Measurements from ENCODE around the gene ANK3.

The ANK3 gene

DNA sequence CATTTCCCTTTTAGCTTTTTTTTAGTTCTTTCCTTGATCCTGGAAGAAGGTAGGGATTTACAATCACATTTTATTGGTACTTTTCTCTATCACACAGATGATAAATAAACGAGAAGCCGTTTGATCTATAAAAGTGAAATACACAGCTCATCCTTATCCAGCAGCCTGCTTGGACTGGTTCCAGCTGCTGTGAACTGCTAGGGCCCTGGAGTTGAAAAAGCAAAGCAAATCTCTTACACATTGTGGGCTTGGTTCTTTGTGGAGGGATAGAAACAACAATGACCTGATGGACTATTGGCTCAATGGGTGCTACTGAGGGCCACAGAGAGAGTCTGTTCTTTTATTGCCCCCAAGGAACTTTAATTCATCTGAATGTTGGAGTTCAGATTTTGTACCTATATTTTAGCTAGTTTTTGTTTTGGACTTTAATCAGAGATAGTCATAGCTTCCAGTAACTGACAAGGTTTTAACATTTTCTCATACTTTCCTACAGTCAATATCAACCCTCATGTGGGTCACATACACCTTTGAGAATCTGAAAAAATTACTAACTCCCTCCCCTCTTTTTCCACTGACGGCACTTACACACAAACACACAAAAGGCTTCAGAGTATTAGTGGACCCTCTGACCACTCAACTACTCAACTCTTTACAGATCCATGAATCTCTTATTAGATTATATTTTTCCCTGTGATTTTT, 391.7 kb downstream of the ANK3 start:
- no peak for DNase-seq

DNA sequence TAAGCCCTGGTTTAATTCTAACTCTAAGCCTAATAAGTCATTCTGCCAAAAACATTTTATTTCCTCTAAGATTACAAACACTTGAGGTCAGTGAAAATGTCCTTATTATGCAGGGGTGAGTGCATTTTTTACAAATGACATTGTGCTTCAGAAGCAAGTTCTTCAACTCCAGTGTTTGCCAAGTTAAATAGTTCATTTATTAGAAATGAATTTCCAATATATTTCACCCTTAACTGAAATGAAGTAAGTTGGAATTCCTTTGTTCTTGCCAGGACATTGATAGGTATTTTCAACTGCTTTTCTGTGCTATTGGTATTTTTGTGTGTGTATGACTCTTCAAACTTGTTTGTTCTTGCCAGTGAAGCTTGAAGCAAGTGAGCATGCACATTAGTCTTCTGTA, 393.8 kb downstream of the ANK3 start:
- DNase-seq, result no peak

DNA sequence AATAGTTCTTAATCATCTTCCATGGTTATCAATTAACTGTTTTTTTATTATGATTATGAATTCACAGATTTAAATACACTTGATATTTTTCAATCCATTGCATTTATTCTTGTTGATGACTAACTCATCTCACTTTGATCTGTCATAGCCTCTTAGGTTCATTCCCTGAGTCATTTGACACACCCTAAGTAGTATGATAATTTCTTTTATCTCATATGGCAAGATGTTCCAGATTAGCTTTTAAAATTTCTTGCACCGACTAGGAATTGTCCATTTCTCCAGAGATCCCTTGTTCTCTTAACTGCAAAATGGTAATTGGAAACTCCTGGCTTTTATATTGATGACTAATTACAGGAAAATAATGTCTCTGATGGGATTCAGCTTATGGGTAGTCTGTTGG, 395.7 kb downstream of the ANK3 start:
- no peak for DNase-seq

DNA sequence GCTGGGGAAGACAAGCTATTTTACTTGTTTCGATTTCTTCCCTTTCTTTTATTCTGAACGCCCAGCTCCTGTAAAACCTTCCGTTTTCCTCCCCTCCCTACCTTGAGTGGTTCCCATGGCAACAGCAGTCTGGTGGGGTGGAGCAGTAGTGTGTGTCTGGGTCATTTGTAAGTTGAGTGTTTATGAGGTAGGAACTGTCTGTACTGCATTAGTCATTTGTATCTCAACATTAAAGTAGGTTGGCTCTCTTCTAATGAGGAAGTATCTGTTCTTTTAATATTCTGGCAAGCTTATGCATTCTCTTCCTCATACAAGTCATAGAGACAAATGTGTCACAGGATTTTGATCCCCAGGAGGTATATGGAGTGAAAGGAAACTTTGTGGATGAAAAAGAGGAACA, 398.0 kb downstream of the ANK3 start:
- DNase-seq, result peak in 2 of 58 donors; percentile 1 to 8

DNA sequence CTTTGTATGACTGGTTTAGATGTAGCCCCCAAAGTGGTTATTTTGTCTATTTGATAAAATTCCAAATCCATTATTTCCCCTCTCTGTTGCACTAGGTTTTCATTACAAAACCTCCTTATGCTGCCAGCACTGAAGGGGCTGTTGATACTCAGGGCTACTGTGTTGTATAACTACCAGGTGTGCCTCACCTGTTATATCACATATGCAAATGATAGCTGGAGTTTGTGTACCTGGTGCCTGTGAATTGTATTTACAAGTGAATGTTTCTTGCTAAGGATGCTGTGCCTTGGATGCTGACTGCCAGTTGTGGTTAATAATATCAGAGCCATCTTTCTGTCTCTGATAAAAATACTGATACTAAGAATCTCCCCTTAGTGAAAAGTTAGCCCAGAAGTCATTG, 398.6 kb downstream of the ANK3 start:
- DNase-seq, result no peak

DNA sequence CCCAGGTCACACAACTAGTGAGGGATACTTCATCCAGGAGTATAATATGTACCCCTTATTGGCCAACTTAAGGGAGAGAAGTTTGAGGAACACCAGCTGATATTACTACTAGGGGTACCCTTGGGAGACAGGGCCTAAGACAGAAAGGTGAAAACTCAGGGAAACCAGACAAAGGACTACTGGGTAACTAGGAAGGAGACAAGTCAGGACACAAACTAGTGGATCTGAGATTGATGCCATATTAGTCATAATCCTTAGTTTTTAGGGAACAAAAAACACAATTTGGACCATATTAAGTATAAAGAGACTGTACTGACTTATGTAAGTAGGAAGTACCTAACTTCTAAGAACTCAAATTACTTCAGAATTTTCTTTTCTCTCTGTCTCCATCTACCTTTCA, 404.0 kb downstream of the ANK3 start:
- DNase-seq, result no peak

DNA sequence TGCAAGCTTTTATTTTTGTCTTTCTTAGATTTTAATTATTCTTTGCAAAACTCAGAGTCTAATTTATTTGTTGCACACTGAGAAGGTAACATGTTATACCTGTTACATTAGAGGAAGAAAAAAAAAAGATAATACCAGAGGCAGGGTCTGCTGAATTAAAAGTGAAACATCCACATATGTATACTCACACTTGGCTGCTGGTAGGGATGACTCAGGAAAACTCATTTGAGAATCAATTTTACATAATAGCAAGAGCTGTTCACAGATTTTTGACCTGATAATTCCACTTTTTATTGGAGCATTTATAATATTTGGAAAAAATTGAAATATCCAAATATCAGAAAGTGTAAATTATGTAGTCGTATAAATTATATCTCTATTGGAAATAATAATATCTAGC, 405.3 kb downstream of the ANK3 start:
- DNase-seq, result no peak

DNA sequence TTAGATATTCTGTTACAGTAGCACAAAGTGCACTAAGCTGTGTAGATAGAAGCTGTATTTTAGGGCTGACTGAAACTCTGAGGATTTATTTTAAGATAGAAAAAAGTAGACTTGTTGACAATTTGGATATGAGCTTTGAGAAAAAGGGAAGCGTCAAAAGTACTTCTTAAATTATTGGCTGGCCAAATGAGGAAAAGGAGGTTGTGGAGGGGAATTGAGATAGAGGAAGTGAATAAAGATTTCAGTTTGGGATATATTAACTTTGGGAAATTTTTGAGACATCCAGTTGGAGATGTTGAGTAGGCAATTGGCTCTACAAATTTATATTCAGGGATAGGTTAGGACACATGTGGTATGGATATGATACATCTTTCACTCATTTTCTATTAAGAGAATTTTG, 409.3 kb downstream of the ANK3 start:
- DNase-seq, result no peak

DNA sequence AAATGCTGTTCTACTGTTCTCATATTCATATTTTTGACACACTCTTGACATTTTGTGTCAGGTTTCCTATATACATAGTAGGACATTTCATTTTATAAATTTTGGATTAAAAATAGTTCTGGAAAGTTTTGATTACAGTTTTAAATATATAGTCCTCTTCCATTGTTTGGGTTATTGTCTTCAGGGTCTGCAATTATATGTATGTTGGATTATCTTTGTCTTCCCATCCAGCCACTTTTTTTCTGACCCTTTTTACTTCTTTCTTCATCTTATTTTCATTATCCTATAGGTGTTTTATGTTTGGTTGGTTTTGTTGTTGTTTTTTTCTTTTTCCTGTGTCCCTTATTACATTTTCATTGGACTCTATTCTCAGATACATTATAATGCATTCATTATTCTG, 412.2 kb downstream of the ANK3 start:
- no peak for DNase-seq

DNA sequence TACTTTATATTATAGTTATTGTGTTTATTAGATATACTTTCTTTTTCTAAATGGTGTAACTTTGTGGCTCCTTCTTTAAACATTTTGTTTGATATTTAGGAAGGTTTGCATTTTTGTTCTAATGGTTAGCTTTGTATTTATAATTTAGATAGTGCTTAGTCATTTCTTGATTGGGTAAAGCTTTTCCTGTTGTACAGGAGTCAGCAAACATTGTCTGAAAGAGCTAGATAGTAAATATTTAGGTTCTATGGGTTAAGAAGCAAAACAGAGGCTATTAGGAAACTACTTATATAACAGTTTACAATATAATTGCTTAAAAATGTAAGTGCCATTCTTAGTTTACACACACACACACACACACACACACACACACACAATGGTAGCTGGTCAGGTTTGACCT, 412.8 kb downstream of the ANK3 start:
- no peak for DNase-seq

All from anterior cingulate cortex (tissue), 58 donors.